GM19025 (cell line): ENCODE data around the gene NSUN6.

Experiments used
- ATAC-seq: cut with Tn5 transposase; IDR thresholded peaks from one replicate; pipeline ENCODE4 v1.9.1; 2021; ENCODE audit warnings: mild to moderate bottlenecking, low read depth, moderate library complexity; ENCODE audit not compliant: unreplicated experiment

Gene NSUN6

DNA sequence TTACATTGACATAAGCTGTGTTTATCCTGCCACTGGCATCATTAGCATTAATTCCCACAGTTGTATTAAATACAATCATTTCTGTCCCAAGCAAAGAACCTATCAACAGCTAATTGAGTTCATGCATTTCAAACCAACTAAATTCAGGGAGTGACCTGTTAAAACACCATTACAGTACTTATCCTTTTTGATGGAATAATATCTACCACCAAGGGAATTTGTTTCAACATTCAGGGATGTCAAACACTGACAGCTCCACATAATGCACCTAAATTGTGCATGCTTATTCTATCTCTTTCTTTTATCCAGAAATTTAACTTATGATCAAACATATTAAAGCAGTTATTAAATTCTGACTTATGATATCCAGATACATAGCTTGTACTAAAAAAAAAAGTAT lies 136.8 kb downstream of the NSUN6 start:
- no peak for ATAC-seq

GRCh38 chr10:18508587-18508986 lies 142.8 kb downstream of the NSUN6 start:
- no peak for ATAC-seq

DNA sequence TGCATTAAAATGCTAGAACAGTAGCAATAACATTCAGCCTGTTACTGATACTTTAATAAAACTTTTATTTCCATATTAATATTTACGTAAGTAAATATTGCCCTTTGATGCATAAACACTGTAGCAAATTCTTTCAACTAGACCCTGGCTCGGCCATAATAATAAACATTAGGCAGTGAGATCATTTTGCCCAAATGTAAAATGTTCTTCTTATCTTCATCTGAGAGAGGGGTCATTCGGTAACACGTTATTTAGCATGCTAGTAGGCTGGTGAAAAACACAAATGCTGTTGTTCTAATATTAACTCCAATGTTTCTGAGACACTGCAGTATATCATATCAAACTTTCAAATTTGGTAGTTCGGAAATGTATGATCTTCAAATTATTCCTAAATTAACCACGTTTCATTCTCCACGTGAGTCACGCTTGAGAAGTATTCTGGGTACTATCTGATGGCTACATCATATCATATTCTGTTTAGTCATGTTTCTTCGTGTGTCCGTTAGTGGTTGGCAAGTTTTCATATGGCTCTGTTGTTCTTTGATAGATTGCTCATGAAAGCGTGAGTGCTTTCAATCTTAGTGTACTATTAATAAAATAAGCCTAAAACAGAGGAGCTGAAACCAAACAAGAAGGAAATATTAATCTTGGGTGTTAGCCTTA lies 145.8 kb downstream of the NSUN6 start:
- no peak for ATAC-seq

DNA sequence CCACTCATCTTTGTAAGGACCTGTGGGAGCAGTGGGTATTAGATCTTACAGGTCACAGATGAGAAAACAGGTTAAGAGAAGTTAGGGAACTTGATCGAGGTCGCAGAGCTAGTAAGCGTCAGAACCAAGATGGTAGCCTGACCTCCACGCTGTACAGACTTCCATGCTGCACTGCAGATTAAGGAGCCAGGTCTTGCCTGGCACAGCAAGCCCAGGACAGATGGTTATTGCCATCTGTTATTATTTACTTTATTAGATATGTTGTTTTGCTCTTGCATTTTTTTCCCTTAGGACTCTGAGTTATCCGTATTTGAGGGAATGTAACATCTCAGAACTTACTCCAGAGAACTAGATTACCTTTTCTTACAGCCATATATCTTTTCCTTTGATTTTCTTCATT lies 147.2 kb downstream of the NSUN6 start:
- no peak for ATAC-seq

GRCh38 chr10:18501629-18502028 lies 149.8 kb downstream of the NSUN6 start:
- ATAC-seq = peak; percentile 15

DNA sequence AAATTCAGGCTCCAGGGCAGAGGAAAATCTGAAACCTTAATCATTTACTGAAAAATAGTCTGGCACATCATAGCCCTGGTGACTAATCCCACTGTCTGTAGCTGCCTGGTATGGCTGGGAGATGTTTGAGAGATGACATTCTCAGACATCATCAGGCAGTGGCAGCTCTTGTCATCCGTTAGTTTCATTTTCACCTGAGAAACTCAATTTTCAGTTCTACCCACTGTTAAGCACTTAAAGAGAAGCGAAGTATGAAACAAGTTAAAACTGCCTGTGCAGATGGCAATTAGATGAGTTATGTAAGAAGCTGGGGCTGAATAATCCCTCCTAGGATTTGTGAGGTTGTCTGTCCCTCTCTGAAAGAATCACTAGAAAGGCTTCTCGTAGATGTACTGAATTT lies 150.2 kb downstream of the NSUN6 start:
- ATAC-seq = peak; percentile 95

GRCh38 chr10:18500576-18500975 lies 150.8 kb downstream of the NSUN6 start:
- ATAC-seq = no peak

- no peak for ATAC-seq
Measured at GRCh38 chr10:18498998-18499397, 152.4 kb downstream of the NSUN6 start.

DNA sequence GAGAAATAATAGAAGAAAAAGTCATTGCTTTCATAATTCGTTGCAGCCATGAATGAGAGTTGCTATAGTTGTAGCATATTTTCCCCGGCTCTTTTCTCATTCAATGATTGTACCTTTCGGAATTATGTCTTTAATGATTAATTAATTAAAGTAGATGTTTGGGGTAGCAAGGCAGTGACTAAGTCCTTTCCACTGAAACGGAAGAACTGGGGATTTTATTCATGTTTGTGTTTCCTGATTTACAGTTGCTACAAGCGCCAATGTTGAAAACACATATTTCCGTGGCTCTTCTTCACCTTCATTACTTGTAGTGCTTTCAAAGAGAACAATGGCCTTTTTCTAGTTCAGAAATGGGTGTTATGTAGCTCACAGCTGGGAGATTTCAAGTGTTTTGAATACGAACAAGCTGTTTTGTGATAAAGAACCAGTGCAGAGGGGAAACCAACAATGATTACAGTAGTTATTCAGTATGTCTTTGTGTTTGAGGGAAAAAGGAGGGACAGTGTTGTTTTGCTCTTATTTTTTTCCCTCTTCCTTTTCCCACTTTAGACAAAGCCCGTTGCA lies 153.5 kb downstream of the NSUN6 start:
- no peak for ATAC-seq
